SK-N-SH treated with all-trans-retinoic acid at 6 μM for 48 hours (cell line): ENCODE results near the gene CEMIP.

ENCODE experiments used
- ATAC-seq: fragments of 200-7000 bp; cut with Tn5 transposase; 3 replicates; pipeline ENCODE4 v1.9.1; 2020; ENCODE audit warnings: mild to moderate bottlenecking, moderate library complexity
- ARNTL ChIP-seq: fragments of 450-650 bp; formaldehyde crosslinking; IDR thresholded peaks from 2 replicates; pipeline ENCODE4 v1.5.0; 2020; ENCODE audit warnings: low read depth, mild to moderate bottlenecking, moderate library complexity, borderline replicate concordance
- BACH2 ChIP-seq: fragments of 250-450 bp; sonication (Bioruptor Pico); IDR thresholded peaks from 2 replicates; pipeline ENCODE4 v1.9.0; 2021; ENCODE audit warnings: mild to moderate bottlenecking, borderline replicate concordance
- CSDC2 ChIP-seq: fragments of 250-450 bp; sonication (Bioruptor Pico); IDR thresholded peaks from 2 replicates; pipeline ENCODE4 v1.5.0; 2020; ENCODE audit warnings: mild to moderate bottlenecking, moderate library complexity
- CSRNP3 ChIP-seq: fragments of 250-450 bp; sonication (Bioruptor Pico); IDR thresholded peaks from 2 replicates; pipeline ENCODE4 v1.5.1; 2021; ENCODE audit warnings: mild to moderate bottlenecking, moderate library complexity
- ESRRG ChIP-seq: fragments of 250-450 bp; sonication (Bioruptor Pico); IDR thresholded peaks from 2 replicates; pipeline ENCODE4 v1.6.1; 2021; ENCODE audit warnings: mild to moderate bottlenecking
- ISL1 ChIP-seq: fragments of 250-450 bp; sonication (Bioruptor Pico); IDR thresholded peaks from 2 replicates; pipeline ENCODE4 v2.1.2; 2022; ENCODE audit warnings: mild to moderate bottlenecking, moderate library complexity
- OSR1 ChIP-seq: fragments of 250-450 bp; sonication (Bioruptor Pico); IDR thresholded peaks from 2 replicates; pipeline ENCODE4 v1.8.0; 2022; ENCODE audit warnings: moderate library complexity, mild to moderate bottlenecking, inconsistent platforms
- PPARA ChIP-seq: fragments of 250-450 bp; sonication (Bioruptor Pico); IDR thresholded peaks from 2 replicates; pipeline ENCODE4 v1.5.0; 2020; ENCODE audit warnings: mild to moderate bottlenecking, borderline replicate concordance
- RARB ChIP-seq: fragments of 250-450 bp; sonication (Bioruptor Pico); IDR thresholded peaks from 2 replicates; pipeline ENCODE4 v1.8.0; 2021; ENCODE audit warnings: mild to moderate bottlenecking, moderate library complexity
- SNAI2 ChIP-seq: fragments of 250-450 bp; sonication (Bioruptor Pico); IDR thresholded peaks from 2 replicates; pipeline ENCODE4 v1.5.0; 2020; ENCODE audit warnings: mild to moderate bottlenecking, moderate library complexity
- TCF4 ChIP-seq: fragments of 250-450 bp; sonication (Bioruptor Pico); IDR thresholded peaks from 2 replicates; pipeline ENCODE4 v1.8.0; 2021; ENCODE audit warnings: mild to moderate bottlenecking, moderate library complexity, borderline replicate concordance
- TOX ChIP-seq: fragments of 250-450 bp; sonication (Bioruptor Pico); IDR thresholded peaks from 2 replicates; pipeline ENCODE4 v1.8.0; 2021; ENCODE audit warnings: mild to moderate bottlenecking, moderate library complexity, borderline replicate concordance
- TSHZ2 ChIP-seq: fragments of 250-450 bp; sonication (Bioruptor Pico); IDR thresholded peaks from 2 replicates; pipeline ENCODE4 v1.5.0; 2020; ENCODE audit warnings: mild to moderate bottlenecking, moderate library complexity
- ZC3H10 ChIP-seq: fragments of 250-450 bp; sonication (Bioruptor Pico); IDR thresholded peaks from 2 replicates; pipeline ENCODE4 v1.5.1; 2021; ENCODE audit warnings: mild to moderate bottlenecking, moderate library complexity
- ZFP3 ChIP-seq: fragments of 250-450 bp; sonication (Bioruptor Pico); IDR thresholded peaks from 2 replicates; pipeline ENCODE4 v1.5.0; 2020; ENCODE audit warnings: mild to moderate bottlenecking, moderate library complexity
- ZFP30 ChIP-seq: fragments of 450-650 bp; formaldehyde crosslinking; IDR thresholded peaks from 2 replicates; pipeline ENCODE4 v1.5.0; 2022; ENCODE audit warnings: mild to moderate bottlenecking, moderate library complexity
- ZNF70 ChIP-seq: fragments of 450-650 bp; formaldehyde crosslinking; IDR thresholded peaks from 2 replicates; pipeline ENCODE4 v1.5.0; 2020; ENCODE audit warnings: mild to moderate bottlenecking, moderate library complexity
- ZNF8 ChIP-seq: fragments of 450-650 bp; formaldehyde crosslinking; IDR thresholded peaks from 2 replicates; pipeline ENCODE4 v1.5.0; 2020; ENCODE audit warnings: mild to moderate bottlenecking, moderate library complexity
- TF ChIP-seq, protein P1 (sequence below): fragments of 250-450 bp; sonication (Bioruptor Pico); IDR thresholded peaks from 2 replicates; pipeline ENCODE4 v1.8.0; 2020; ENCODE audit warnings: mild to moderate bottlenecking, moderate library complexity, borderline replicate concordance
- TF ChIP-seq, protein P2 (sequence below): fragments of 250-450 bp; sonication (Bioruptor Pico); IDR thresholded peaks from 2 replicates; pipeline ENCODE4 v1.8.0; 2021; ENCODE audit warnings: low read depth, mild to moderate bottlenecking, moderate library complexity, borderline replicate concordance
- TF ChIP-seq, protein P3 (sequence below): fragments of 250-450 bp; sonication (Bioruptor Pico); IDR thresholded peaks from 2 replicates; pipeline ENCODE4 v1.5.1; 2020; ENCODE audit warnings: low read depth, mild to moderate bottlenecking, moderate library complexity

CEMIP gene

DNA sequence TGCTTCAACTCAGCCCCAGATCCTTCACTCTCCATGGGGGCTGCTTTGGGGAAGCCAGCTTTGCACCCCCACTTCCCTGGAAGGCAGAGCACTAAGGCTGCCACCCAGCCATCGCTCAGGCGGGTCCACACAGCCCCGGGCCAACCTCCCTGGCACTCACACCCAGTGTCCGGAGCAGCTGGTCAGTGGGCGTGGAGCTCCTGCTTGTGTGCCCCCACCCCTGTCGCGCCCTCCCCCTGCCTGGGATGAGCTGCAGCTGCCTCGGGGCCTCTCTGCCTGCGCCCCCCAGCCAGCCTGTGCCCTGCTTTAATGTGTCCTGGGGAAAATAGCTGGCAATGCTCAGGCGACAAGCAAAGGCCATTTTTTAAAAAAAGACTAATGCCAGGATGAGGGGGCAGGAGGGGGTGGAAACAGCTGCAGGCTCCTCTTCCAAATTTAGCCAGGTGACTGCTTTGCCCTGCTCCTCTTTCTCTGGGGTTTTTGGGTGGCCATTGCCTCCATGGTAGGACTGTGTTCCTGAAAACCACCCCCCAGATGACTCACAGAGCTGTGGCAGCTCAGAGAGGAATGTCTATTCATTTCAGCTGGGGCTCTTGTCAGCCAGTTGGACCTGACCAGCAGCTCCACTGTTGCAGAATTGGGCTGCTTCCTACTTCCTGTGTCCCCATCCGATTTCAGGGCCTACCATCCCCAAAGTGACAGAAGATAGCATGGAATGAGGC lies 65.0 kb downstream of the CEMIP start:
- ATAC-seq: peak; percentile 75
- TF ChIP-seq TOX: no peak
- TF ChIP-seq ARNTL: no peak
- no peak for TF ChIP-seq ESRRG (CRISPR knock-in tag)
- TF ChIP-seq PPARA: no peak
- TF ChIP-seq TCF4 (CRISPR knock-in tag): no peak
- TF ChIP-seq, protein P1, sequence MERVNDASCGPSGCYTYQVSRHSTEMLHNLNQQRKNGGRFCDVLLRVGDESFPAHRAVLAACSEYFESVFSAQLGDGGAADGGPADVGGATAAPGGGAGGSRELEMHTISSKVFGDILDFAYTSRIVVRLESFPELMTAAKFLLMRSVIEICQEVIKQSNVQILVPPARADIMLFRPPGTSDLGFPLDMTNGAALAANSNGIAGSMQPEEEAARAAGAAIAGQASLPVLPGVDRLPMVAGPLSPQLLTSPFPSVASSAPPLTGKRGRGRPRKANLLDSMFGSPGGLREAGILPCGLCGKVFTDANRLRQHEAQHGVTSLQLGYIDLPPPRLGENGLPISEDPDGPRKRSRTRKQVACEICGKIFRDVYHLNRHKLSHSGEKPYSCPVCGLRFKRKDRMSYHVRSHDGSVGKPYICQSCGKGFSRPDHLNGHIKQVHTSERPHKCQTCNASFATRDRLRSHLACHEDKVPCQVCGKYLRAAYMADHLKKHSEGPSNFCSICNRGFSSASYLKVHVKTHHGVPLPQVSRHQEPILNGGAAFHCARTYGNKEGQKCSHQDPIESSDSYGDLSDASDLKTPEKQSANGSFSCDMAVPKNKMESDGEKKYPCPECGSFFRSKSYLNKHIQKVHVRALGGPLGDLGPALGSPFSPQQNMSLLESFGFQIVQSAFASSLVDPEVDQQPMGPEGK: no peak
- TF ChIP-seq ZFP30 (CRISPR knock-in tag): no peak

GRCh38 chr15:80846031-80846815 lies 67.1 kb downstream of the CEMIP start:
- TF ChIP-seq ZNF70 (CRISPR knock-in tag) (no peak), ISL1 (CRISPR knock-in tag) (no peak), SNAI2 (no peak), CSRNP3 (CRISPR knock-in tag) (no peak), TCF4 (CRISPR knock-in tag) (no peak), PPARA (no peak), OSR1 (CRISPR knock-in tag) (no peak), TSHZ2 (CRISPR knock-in tag) (no peak), BACH2 (CRISPR knock-in tag) (no peak), ESRRG (CRISPR knock-in tag) (no peak)
- TF ChIP-seq, protein P2, sequence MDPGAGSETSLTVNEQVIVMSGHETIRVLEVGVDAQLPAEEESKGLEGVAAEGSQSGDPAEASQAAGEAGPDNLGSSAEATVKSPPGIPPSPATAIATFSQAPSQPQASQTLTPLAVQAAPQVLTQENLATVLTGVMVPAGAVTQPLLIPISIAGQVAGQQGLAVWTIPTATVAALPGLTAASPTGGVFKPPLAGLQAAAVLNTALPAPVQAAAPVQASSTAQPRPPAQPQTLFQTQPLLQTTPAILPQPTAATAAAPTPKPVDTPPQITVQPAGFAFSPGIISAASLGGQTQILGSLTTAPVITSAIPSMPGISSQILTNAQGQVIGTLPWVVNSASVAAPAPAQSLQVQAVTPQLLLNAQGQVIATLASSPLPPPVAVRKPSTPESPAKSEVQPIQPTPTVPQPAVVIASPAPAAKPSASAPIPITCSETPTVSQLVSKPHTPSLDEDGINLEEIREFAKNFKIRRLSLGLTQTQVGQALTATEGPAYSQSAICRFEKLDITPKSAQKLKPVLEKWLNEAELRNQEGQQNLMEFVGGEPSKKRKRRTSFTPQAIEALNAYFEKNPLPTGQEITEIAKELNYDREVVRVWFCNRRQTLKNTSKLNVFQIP (CRISPR knock-in tag): no peak
- TF ChIP-seq, all 23 proteins: peak for 0

DNA sequence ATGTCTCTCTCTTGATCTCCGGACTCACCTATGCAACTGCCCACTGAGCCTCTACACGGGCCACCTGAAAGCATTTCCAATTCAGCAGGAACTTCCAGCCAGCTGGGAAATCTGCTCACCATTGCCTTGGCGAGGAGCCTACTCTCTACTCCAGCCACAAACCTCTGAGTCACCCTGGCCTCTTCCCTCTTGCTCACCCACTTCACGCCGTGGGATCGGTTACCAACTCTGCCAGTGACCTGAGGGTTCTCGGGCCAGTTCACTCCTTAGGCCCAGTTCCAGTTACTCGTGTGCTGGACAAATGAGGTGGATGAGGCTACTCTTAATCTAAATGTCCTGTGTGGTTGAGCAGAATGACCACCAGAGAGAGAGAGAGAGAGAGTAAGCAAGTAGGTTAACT lies 70.1 kb downstream of the CEMIP start:
- TF ChIP-seq TOX (no peak), RARB (CRISPR knock-in tag) (no peak), ZFP30 (CRISPR knock-in tag) (no peak)
- ATAC-seq: peak; percentile 85

More at GRCh38 chr15:80846031-80846815, 67.1 kb downstream of the CEMIP start:
- ATAC-seq: no peak

DNA sequence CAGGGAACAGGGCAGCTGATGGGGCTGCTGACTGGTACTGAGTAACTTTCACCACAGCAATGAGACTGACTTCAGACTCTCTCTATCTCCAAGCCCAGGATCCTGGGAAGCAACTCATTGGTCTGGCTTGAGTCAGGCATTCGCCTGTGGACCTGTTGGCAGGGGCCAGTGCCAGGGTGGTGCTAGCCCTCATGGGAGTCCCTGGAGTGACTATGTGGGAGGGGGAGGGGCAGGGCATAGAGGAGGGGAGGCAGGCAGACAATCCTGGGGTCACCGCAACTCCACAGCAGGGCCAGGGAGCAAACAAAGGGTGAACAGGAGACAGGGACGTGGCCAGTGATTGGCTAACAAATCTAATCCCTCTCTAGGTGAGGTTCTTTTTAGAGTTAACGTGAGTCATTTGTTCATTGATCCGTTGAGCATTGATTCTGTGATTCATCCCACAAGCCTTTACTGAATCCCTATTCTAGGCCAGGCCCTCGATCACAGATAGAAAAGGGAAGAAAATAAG lies 71.8 kb downstream of the CEMIP start:
- no peak for ATAC-seq
- TF ChIP-seq CSDC2 (CRISPR knock-in tag) (no peak), ESRRG (CRISPR knock-in tag) (no peak), TSHZ2 (CRISPR knock-in tag) (no peak), ISL1 (CRISPR knock-in tag) (no peak), ZC3H10 (CRISPR knock-in tag) (no peak), ZFP3 (CRISPR knock-in tag) (no peak), ZNF8 (CRISPR knock-in tag) (no peak)
- TF ChIP-seq, protein P3, sequence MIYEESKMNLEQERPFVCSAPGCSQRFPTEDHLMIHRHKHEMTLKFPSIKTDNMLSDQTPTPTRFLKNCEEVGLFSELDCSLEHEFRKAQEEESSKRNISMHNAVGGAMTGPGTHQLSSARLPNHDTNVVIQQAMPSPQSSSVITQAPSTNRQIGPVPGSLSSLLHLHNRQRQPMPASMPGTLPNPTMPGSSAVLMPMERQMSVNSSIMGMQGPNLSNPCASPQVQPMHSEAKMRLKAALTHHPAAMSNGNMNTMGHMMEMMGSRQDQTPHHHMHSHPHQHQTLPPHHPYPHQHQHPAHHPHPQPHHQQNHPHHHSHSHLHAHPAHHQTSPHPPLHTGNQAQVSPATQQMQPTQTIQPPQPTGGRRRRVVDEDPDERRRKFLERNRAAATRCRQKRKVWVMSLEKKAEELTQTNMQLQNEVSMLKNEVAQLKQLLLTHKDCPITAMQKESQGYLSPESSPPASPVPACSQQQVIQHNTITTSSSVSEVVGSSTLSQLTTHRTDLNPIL (CRISPR knock-in tag): no peak
- TF ChIP-seq, protein P2 (CRISPR knock-in tag): no peak
